Neural cell (in vitro differentiated cells): ENCODE data around the gene ACOXL.
"Not testable (repeated sequence)": the region's sequence is repeated elsewhere in the genome, so short reads cannot be mapped to it uniquely, and the experiment has no call there.

Experiments used
- CTCF ChIP-seq: fragments of 450-650 bp; IDR thresholded peaks from 2 replicates; pipeline ENCODE4 v1.5.1; 2014; ENCODE audit warnings: antibody characterized with exemption, mild to moderate bottlenecking, moderate library complexity; ENCODE audit not compliant: poor library complexity, severe bottlenecking
- EZH2 ChIP-seq: fragments of 200-600, 300-800 bp; shearing (Covaris generic), sonication (generic); IDR thresholded peaks from 2 replicates; pipeline ENCODE4 v1.6.1; 2014; ENCODE audit warnings: antibody characterized with exemption, low read length, borderline replicate concordance, mild to moderate bottlenecking; ENCODE audit not compliant: insufficient read depth, poor library complexity, severe bottlenecking

- TF ChIP-seq CTCF, EZH2: not testable (repeated sequence)
Observed at GRCh38 chr2:110855841-110856240, 123.5 kb downstream of the ACOXL start.
